Stimulated activated effector memory CD8-positive, alpha-beta T cell treated with anti-CD3 and anti-CD28 coated beads, Interleukin-12 subunit alpha, Interleukin-12 subunit beta, amount 100 ng/mL, for 72 hours (primary cell): ENCODE measurements around the gene ZNF593OS.
A peak's percentile ranks its signal among the peaks of the same experiment; 100 is the strongest.

ENCODE experiments used
- ATAC-seq: fragments of 150-1000 bp; cut with Tn5 transposase; 2 replicates; pipeline ENCODE4 v1.10.0; 2021
- DNase-seq, 2 donors: peaks; one replicate each; pipeline ENCODE4 v3.0.0; 2021 to 2022; ENCODE audit warnings: low spot score in 2 of 2
- H3K27ac Mint-ChIP-seq: one replicate; pipeline ENCODE4 v1.8.0; 2022; ENCODE audit warnings: mild to moderate bottlenecking, mixed read lengths
- H3K36me3 Mint-ChIP-seq: one replicate; pipeline ENCODE4 v1.8.0; 2022; ENCODE audit warnings: mild to moderate bottlenecking, mixed read lengths
- H3K4me1 Mint-ChIP-seq: one replicate; pipeline ENCODE4 v1.8.0; 2022; ENCODE audit warnings: mixed read lengths
- H3K4me3 Mint-ChIP-seq: one replicate; pipeline ENCODE4 v1.8.0; 2022; ENCODE audit warnings: mild to moderate bottlenecking, mixed read lengths
- H3K9me3 Mint-ChIP-seq: one replicate; pipeline ENCODE4 v1.8.0; 2022; ENCODE audit warnings: mixed read lengths

Gene ZNF593OS

DNA sequence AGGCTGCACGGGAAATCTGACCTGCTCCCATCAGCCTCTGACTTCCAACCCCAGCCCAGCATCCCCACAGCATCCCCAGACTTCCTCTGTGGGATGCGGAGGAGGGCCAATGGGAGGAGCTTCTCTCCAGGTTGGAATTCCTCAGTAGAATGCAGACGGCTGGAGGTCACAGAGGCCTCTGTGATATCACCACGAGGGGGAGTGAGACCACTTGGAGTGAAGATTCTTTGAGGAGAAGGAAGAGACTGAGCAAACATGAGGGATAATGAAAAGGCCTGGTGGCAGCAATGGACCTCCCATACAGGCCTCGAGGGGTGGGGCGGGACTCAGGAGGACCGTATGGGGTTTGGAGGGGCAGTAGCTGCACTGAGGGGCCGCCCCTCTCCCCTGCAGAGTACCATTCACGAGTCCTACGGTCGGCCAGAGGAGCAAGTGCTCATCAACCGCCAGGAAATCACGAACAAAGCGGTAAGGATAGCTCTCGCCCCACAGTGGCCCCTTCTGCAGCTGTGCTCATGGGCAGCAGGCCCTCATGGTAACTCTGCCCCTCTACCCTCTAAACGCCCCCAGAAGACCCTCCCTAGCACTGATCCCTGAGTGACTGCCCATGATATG is 18.8 kb upstream of the ZNF593OS start, which contains the start of gene CATSPER4:
Gene CATSPER4, plus strand, starts transcription at position 230 of the 615 bp plus-strand sequence. Its CDS starts 26 bp downstream, at position 256.
- Mint-ChIP-seq H3K27ac (peak within 1 kb of the TSS; percentile 60), H3K4me1 (peaks cover 7% of the 10 kb centered on the region), H3K9me3 (no peaks in the 10 kb centered on the region), H3K4me3 (no peak within 1 kb of the TSS), H3K36me3 (no peaks in the 10 kb centered on the region)
- DNase-seq (no peak), ATAC-seq (no peak)

DNA sequence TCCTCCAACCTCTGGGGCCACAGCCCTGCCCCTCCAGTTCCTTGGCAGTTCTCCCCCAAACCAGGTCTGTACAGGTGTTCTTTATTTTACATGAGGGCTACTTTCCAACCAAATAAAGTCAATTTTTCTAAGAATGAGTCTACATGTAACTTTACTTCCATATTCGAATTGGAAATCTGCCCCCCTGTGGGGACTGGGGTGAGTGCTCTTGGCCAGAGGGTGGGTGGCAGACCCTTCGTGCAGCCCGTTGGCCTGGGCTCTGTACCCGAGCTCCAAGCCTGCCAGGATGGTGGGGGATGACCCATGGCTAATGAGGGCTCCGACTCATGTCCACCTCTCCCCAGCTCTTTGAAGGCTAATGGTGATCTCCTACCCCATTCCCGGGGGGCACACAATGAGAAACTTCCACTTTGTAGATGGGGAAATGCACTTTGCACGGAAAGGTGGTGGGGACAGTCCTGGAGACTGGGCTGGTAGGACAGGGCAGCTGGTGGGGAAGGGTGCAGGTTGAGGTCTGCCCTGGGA is 18.2 kb upstream of the ZNF593OS start:
- no peak for ATAC-seq
- no peak for DNase-seq
- H3K9me3 Mint-ChIP-seq, result no peaks in the 10 kb centered on the region
- H3K27ac Mint-ChIP-seq, result peak overlapping the region; percentile 60
- H3K36me3 Mint-ChIP-seq, result no peaks in the 10 kb centered on the region
- no peak overlapping the region for H3K4me3 Mint-ChIP-seq
- H3K4me1 Mint-ChIP-seq, result peaks cover 7% of the 10 kb centered on the region

DNA sequence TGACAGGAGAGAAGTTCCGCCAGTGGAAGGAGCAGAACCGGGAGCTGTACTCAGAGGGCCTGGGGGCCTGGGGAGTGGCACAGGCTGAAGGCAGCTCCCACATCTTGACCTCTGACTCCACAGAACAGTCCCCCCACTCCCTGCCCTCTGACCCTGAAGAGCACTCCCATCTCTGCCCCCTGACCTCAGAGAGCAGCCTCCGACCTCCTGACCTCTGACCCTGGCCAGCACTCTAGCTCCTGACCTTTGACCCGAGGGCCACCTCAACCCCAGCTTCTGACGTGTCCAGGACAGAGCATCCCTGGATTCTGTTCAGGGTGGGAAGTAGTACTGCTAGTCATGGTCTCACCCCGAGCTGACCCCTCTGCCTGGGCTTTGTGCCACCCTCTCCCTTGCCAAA is 17.7 kb upstream of the ZNF593OS start:
- no peak for DNase-seq
- H3K4me3 Mint-ChIP-seq, result no peak overlapping the region
- peak overlapping the region; percentile 60 for H3K27ac Mint-ChIP-seq
- H3K9me3 Mint-ChIP-seq, result no peaks in the 10 kb centered on the region
- no peaks in the 10 kb centered on the region for H3K36me3 Mint-ChIP-seq
- H3K4me1 Mint-ChIP-seq, result peaks cover 7% of the 10 kb centered on the region
- no peak for ATAC-seq

- Mint-ChIP-seq H3K27ac (no peak overlapping the region), H3K9me3 (no peaks in the 10 kb centered on the region), H3K4me3 (no peak overlapping the region), H3K36me3 (no peaks in the 10 kb centered on the region), H3K4me1 (peaks cover 7% of the 10 kb centered on the region)
- DNase-seq (no peak), ATAC-seq (no peak)
Measured at GRCh38 chr1:26188477-26188876, 16.8 kb upstream of the ZNF593OS start.

GRCh38 chr1:26187882-26188281 is 16.2 kb upstream of the ZNF593OS start:
- no peak overlapping the region for H3K4me3 Mint-ChIP-seq

DNA sequence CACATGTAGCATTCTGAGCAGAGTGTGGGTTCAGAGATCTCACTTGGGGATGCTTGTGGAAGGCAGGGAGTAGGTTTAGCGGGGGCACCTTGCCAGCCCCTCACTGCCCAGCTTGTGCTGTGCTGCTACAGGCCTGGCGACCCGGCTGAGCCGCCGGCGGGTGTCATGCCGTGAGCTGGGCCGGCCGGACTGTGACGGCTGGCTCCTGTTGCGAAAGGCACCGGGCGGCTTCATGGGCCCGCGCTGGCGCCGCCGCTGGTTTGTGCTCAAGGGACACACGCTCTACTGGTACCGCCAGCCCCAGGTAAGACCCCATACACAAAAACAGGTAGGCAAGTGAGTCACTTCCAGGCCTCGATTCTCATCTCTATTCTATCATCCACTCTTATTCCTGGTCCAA is 13.3 kb upstream of the ZNF593OS start:
- ATAC-seq, result no peak
- no peaks in the 10 kb centered on the region for H3K9me3 Mint-ChIP-seq
- H3K4me3 Mint-ChIP-seq, result no peak overlapping the region
- no peaks in the 10 kb centered on the region for H3K4me1 Mint-ChIP-seq
- H3K27ac Mint-ChIP-seq, result no peak overlapping the region
- DNase-seq, result no peak
- no peaks in the 10 kb centered on the region for H3K36me3 Mint-ChIP-seq

More at GRCh38 chr1:26187882-26188281, 16.2 kb upstream of the ZNF593OS start:
- ATAC-seq (no peak), DNase-seq (no peak)
- H3K4me1 Mint-ChIP-seq, result peaks cover 7% of the 10 kb centered on the region
- H3K36me3 Mint-ChIP-seq, result no peaks in the 10 kb centered on the region
- H3K27ac Mint-ChIP-seq, result no peak overlapping the region
- no peaks in the 10 kb centered on the region for H3K9me3 Mint-ChIP-seq

GRCh38 chr1:26184086-26184485 is 12.5 kb upstream of the ZNF593OS start:
- Mint-ChIP-seq H3K27ac (no peak overlapping the region), H3K4me1 (no peaks in the 10 kb centered on the region), H3K36me3 (no peaks in the 10 kb centered on the region), H3K4me3 (no peak overlapping the region), H3K9me3 (no peaks in the 10 kb centered on the region)
- no peak for ATAC-seq
- no peak for DNase-seq

DNA sequence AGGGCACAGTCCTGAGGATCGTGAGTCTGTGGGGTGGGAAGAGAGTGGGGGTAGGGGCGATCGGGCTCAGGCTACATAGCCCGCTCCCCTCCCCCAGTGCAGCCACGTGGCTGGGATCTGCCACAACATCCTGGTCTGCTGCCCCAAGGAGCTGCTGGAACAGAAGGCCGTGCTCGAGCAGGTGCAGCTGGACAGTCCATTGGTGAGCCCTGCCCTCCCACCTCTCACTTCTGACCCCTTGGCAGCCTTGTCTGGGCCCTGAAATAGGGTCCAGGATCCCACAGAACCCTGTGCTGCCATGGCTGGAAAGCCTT is 10.7 kb upstream of the ZNF593OS start:
- H3K27ac Mint-ChIP-seq, result no peak overlapping the region
- no peaks in the 10 kb centered on the region for H3K36me3 Mint-ChIP-seq
- DNase-seq (no peak), ATAC-seq (no peak)
- no peaks in the 10 kb centered on the region for H3K4me1 Mint-ChIP-seq
- H3K4me3 Mint-ChIP-seq, result no peak overlapping the region
- H3K9me3 Mint-ChIP-seq, result no peaks in the 10 kb centered on the region

DNA sequence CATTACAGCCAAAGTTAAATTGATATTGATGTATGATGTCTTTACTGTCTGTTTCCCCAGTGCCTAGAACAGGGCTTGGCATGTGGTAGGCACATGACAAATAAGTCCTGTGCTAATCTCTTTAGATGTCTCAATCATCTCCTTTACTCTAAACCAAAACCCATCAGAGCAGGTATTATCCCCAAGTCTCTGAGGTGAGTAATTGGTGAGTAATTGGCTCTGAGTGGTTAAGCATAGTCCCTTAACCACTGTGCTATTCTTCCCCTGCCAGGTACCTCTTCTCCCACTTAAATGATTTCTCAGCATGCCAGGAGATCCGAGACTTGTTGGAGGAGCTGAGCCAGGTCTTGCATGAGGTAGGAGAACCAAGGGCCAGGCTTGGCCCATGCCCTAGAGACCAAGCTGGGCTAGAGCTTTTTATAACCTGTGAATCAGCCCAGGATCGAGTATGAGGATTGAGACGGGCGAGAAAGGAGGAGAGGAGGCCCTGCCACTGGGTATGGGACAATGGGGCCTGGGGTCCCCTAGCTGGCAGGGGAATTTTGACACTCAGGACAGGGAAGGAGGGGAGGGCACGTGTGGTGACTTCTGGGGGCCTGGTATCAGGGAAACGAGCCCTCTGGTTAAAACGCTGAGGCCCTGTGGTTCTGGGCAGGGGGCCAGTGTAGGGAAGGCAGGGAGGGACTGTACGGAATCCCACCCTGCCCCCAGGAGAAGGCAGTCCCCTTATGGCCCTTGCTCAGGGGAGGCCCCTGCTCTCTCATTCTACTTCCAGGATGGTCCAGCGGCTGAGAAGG is 10.2 kb upstream of the ZNF593OS start:
- H3K9me3 Mint-ChIP-seq, result no peaks in the 10 kb centered on the region
- H3K4me1 Mint-ChIP-seq, result no peaks in the 10 kb centered on the region
- DNase-seq (no peak), ATAC-seq (peak; percentile 81)
- H3K4me3 Mint-ChIP-seq, result no peak overlapping the region
- no peak overlapping the region for H3K27ac Mint-ChIP-seq
- H3K36me3 Mint-ChIP-seq, result no peaks in the 10 kb centered on the region

GRCh38 chr1:26180010-26180506 is 8.4 kb upstream of the ZNF593OS start:
- Mint-ChIP-seq H3K4me1 (no peaks in the 10 kb centered on the region), H3K9me3 (no peaks in the 10 kb centered on the region), H3K36me3 (no peaks in the 10 kb centered on the region), H3K27ac (no peak overlapping the region), H3K4me3 (no peak overlapping the region)
- DNase-seq (no peak), ATAC-seq (no peak)

DNA sequence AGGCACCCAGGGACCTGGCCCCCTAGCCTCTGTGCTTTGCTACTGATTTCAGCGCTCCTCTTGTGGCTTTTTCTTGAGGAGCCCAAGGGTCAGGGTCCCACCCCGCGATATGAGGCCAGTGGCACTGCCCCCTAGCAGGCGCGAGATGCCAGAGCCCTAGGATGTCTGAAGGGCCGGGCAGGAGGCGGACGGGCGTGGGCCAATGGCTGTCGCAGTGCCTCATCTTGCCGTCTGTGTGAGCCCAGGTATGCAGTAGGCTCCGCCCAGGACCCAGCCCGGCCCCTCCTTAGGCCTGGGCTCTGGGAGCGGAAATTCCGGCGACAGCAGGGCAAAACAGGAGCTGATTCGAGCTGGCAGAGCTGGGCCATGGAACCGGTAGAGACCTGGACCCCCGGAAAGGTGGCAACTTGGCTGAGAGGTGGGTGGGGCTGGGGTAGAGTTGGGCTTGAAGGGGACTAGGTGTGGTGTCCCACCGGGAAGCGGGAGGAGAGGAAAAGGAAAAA is 5.6 kb upstream of the ZNF593OS start, which contains the start of gene CNKSR1:
Gene CNKSR1, plus strand, starts transcription at position 310 of the 503 bp plus-strand sequence. Its CDS starts 57 bp downstream, at position 367.
- ATAC-seq (no peak), DNase-seq (no peak)
- Mint-ChIP-seq H3K4me1 (no peaks in the 10 kb centered on the region), H3K4me3 (no peak within 1 kb of the TSS), H3K9me3 (no peaks in the 10 kb centered on the region), H3K27ac (peak within 1 kb of the TSS; percentile 34), H3K36me3 (no peaks in the 10 kb centered on the region)

GRCh38 chr1:26175346-26175745 is 3.7 kb upstream of the ZNF593OS start:
- DNase-seq (no peak), ATAC-seq (no peak)
- H3K27ac Mint-ChIP-seq, result no peak overlapping the region
- no peak overlapping the region for H3K4me3 Mint-ChIP-seq
- H3K4me1 Mint-ChIP-seq, result peaks cover 11% of the 10 kb centered on the region
- H3K9me3 Mint-ChIP-seq, result no peaks in the 10 kb centered on the region
- no peaks in the 10 kb centered on the region for H3K36me3 Mint-ChIP-seq

- H3K36me3 Mint-ChIP-seq, result no peaks in the 10 kb centered on the region
- H3K27ac Mint-ChIP-seq, result peak overlapping the region; percentile 90
- peaks cover 22% of the 10 kb centered on the region for H3K4me1 Mint-ChIP-seq
- H3K4me3 Mint-ChIP-seq, result peak overlapping the region; percentile 84
- H3K9me3 Mint-ChIP-seq, result no peaks in the 10 kb centered on the region
- no peak for ATAC-seq
- DNase-seq, result no peak
Measured at GRCh38 chr1:26170472-26170821, 1.2 kb downstream of the ZNF593OS start.

GRCh38 chr1:26169669-26170471 is 1.8 kb downstream of the ZNF593OS start, which contains the start of gene ZNF593:
ZNF593 (plus strand) TSS chr1:26169908; CDS start chr1:26169984, 76 bp downstream.
- H3K4me3 Mint-ChIP-seq, result peak within 1 kb of the TSS; percentile 84
- peak; percentile 96 for ATAC-seq
- peak within 1 kb of the TSS; percentile 90 for H3K27ac Mint-ChIP-seq
- peaks cover 26% of the 10 kb centered on the region for H3K4me1 Mint-ChIP-seq
- H3K36me3 Mint-ChIP-seq, result no peaks in the 10 kb centered on the region
- DNase-seq, result peak; percentile 93 to 95
- H3K9me3 Mint-ChIP-seq, result no peaks in the 10 kb centered on the region

DNA sequence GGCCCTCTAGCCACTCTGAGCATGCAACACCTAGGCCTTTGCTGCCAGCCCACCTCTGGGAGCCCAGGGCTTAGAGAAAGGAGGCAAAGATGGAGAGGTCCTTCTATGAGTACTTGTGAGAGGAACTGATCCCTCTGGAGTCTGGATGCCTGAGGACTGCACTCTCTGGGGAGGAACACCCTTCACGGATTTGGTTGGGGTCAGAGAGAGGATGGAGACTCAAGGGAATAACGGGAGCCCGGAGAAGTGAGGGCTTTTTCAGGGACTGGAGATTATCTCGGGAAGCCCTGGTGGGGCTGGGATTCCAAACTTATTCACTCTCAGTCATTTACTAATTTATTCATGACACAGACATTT is 2.5 kb downstream of the ZNF593OS start:
- Mint-ChIP-seq H3K4me3 (peak overlapping the region; percentile 84), H3K27ac (peak overlapping the region; percentile 90), H3K9me3 (no peaks in the 10 kb centered on the region)

More for the DNA sequence above, 2.5 kb downstream of the ZNF593OS start:
- DNase-seq (no peak), ATAC-seq (no peak)
- Mint-ChIP-seq H3K4me1 (peaks cover 31% of the 10 kb centered on the region), H3K36me3 (no peaks in the 10 kb centered on the region)
